Vagina (tissue), 2 donors: ENCODE data around the gene KDM5B. TPM values are rescaled to one million over a fixed set of nuclear protein-coding genes. Genes with fewer than 3 reads are reported as not detected.

Experiments used
- DNase-seq, 2 donors: peaks; one replicate each; pipeline ENCODE4 v3.0.0-alpha.2; 2017; ENCODE audit errors: extremely low spot score in 2 of 2
- H3K27ac ChIP-seq: fragments of 200-600 bp; sonication (generic); one replicate; pipeline ENCODE4 v1.5.1; 2019
- H3K27me3 ChIP-seq: fragments of 200-600 bp; sonication (generic); one replicate; pipeline ENCODE4 v1.5.1; 2019
- H3K36me3 ChIP-seq, 2 donors: fragments of 200-600 bp; sonication (generic); one replicate each; pipeline ENCODE4 v1.5.1; 2017 to 2019
- H3K4me1 ChIP-seq: fragments of 200-600 bp; sonication (generic); one replicate; pipeline ENCODE4 v1.5.1; 2019
- H3K4me3 ChIP-seq, 2 donors: fragments of 200-600 bp; sonication (generic); 1 replicate in 1 of 2; 2 replicates in 1 of 2; pipeline ENCODE4 v1.5.1; 2016 to 2019
- H3K9me3 ChIP-seq: fragments of 200-600 bp; sonication (generic); one replicate; pipeline ENCODE4 v1.5.1; 2019
- POLR2A ChIP-seq, 2 donors: fragments of 450-650 bp; IDR thresholded peaks; one replicate each; pipeline ENCODE4 v1.6.1; 2017; ENCODE audit warnings: antibody characterized with exemption in 2 of 2, mild to moderate bottlenecking in 2 of 2, moderate library complexity in 2 of 2
- POLR2AphosphoS5 ChIP-seq, 2 donors: sonication (generic); formaldehyde crosslinking; IDR thresholded peaks; one replicate each; pipeline ENCODE4 v1.9.0; 2017; ENCODE audit warnings: antibody characterized with exemption in 2 of 2, mild to moderate bottlenecking in 2 of 2, low read depth in 1 of 2; ENCODE audit not compliant: insufficient read depth in 1 of 2
- intact Hi-C: fragments of 100-400 bp; cut with DNase I; formaldehyde crosslinking; loops from one replicate; pipeline ENCODE4 v1.15.1; 2023
- total RNA-seq: library from RNA; depleted of rRNA; stranded (reverse); fragments of >200 nt; gene quantifications from one replicate; pipeline ENCODE4 v1.2.3, GENCODE V29; 2016
- TF ChIP-seq, protein P1 (sequence below), 3 experiments: fragments of 450-650 bp in 2 of 3; fragments of 200-600 bp in 1 of 3; sonication (generic) in 1 of 3; IDR thresholded peaks; one replicate each; pipeline ENCODE4 v1.5.1; 2017 to 2019; ENCODE audit warnings: antibody characterized with exemption in 3 of 3, mild to moderate bottlenecking in 2 of 3, moderate library complexity in 2 of 3

The KDM5B gene
- total RNA-seq, 1 donor from 2014 or later = 99.4 TPM

DNA sequence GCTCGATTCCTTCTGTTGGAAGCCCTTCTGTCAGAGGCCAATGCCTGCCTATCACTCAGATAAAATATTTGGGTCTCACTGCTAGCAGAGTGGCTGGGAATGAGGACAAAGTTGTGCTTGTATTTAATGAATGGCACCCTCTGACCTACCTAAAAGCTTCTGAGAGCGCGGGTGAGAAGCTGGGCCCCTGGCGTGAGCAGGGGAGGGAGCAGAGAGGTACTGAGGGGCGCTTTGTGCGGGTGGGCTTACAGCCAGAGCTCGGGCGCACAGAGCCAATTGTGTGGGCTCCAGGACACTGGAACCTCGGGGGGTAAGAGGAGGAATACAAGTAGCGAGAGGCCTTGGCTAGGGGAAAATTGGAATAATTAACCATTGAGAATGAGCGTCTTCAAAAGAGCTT lies 34.9 kb upstream of the KDM5B start:
- H3K4me1 ChIP-seq = no peaks in the 10 kb centered on the region
- no peak for DNase-seq
- no peak overlapping the region for H3K4me3 ChIP-seq
- intact Hi-C loops = no loop called here
- no peaks in the 10 kb centered on the region for H3K27me3 ChIP-seq
- H3K9me3 ChIP-seq = no peaks in the 10 kb centered on the region
- H3K27ac ChIP-seq = no peak overlapping the region
- H3K36me3 ChIP-seq = no peaks in the 10 kb centered on the region
- TF ChIP-seq, protein P1, sequence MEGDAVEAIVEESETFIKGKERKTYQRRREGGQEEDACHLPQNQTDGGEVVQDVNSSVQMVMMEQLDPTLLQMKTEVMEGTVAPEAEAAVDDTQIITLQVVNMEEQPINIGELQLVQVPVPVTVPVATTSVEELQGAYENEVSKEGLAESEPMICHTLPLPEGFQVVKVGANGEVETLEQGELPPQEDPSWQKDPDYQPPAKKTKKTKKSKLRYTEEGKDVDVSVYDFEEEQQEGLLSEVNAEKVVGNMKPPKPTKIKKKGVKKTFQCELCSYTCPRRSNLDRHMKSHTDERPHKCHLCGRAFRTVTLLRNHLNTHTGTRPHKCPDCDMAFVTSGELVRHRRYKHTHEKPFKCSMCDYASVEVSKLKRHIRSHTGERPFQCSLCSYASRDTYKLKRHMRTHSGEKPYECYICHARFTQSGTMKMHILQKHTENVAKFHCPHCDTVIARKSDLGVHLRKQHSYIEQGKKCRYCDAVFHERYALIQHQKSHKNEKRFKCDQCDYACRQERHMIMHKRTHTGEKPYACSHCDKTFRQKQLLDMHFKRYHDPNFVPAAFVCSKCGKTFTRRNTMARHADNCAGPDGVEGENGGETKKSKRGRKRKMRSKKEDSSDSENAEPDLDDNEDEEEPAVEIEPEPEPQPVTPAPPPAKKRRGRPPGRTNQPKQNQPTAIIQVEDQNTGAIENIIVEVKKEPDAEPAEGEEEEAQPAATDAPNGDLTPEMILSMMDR (IDR thresholded peaks at IDR 0.05) = no peak
- TF ChIP-seq POLR2A (IDR thresholded peaks at IDR 0.05) (no peak), POLR2AphosphoS5 (IDR thresholded peaks at IDR 0.05; ENCODE audit: insufficient read depth in 1 of 2, low read depth in 1 of 2) (no peak)

DNA sequence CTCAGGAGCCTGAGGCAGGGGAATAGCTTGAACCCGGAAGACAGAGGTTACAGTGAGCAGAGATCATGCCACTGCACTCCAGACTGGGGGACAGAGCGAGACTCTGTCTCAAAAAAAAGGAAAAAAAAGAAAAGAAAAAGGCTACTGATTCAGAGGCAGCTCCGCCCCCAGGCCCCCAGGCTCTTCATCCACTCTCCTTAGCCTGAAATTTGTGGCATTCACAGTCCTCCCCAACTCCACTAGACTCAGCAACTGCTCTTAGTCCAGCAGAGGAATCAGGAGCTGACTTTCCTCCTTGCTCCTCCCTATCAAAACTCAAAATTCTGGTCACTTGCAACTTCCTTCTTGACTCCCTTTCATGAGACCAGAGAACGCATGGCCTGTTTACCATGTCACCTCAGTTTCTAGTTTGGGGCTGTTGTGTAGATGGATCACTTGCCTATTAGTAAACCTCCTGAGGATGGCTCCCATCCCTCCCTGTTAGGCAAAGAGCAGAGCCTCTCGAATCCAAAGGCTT lies 29.6 kb upstream of the KDM5B start:
- DNase-seq = no peak
- TF ChIP-seq POLR2A (IDR thresholded peaks at IDR 0.05) (no peak), POLR2AphosphoS5 (IDR thresholded peaks at IDR 0.05; ENCODE audit: insufficient read depth in 1 of 2, low read depth in 1 of 2) (no peak)
- TF ChIP-seq, protein P1 (IDR thresholded peaks at IDR 0.05) = no peak
- Histone ChIP-seq H3K27me3 (no peaks in the 10 kb centered on the region), H3K4me1 (peaks cover 25% of the 10 kb centered on the region), H3K4me3 (no peak overlapping the region), H3K9me3 (no peaks in the 10 kb centered on the region), H3K36me3 (no peaks in the 10 kb centered on the region), H3K27ac (no peak overlapping the region)
- intact Hi-C loops = no loop called here

GRCh38 chr1:202836623-202837403 lies 28.6 kb upstream of the KDM5B start:
- Histone ChIP-seq H3K36me3 (no peaks in the 10 kb centered on the region), H3K4me3 (no peak overlapping the region), H3K9me3 (no peaks in the 10 kb centered on the region), H3K27me3 (no peaks in the 10 kb centered on the region), H3K4me1 (peaks cover 25% of the 10 kb centered on the region), H3K27ac (peak overlapping the region; percentile 20)
- no peak for DNase-seq
- intact Hi-C loops = no loop called here
- TF ChIP-seq, protein P1 (IDR thresholded peaks at IDR 0.05) = no peak
- TF ChIP-seq POLR2AphosphoS5 (IDR thresholded peaks at IDR 0.05; ENCODE audit: insufficient read depth in 1 of 2, low read depth in 1 of 2) (no peak), POLR2A (IDR thresholded peaks at IDR 0.05) (no peak)

DNA sequence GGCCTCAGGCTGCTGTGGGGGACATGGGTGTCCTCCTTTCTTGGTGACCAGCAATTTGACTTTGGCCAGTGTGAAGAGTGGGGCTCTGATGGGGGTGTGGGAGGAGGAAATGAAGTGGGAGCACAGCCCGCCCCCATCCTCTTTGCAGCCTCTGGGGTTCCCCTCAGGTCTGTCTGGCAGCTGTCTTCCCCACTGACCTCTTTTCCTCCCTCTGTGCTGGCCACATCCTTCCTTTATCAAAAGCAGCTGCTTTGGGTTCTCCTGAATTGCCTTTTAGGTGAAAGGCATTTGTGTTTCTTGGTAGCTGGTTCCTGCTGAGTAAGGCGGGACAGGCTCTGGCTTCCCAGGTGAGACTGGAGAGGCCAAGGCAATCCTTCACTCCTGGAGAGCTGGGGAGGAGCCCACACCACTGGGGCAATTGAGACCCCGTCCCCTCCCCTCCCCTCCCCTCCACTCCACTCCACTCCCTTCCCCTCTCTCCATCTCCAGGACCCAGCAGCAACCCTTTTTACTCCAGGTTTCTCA lies 27.4 kb upstream of the KDM5B start:
- H3K27ac ChIP-seq = no peak overlapping the region
- H3K4me3 ChIP-seq = no peak overlapping the region
- H3K9me3 ChIP-seq = no peaks in the 10 kb centered on the region
- TF ChIP-seq POLR2A (IDR thresholded peaks at IDR 0.05) (no peak), POLR2AphosphoS5 (IDR thresholded peaks at IDR 0.05; ENCODE audit: insufficient read depth in 1 of 2, low read depth in 1 of 2) (no peak)
- TF ChIP-seq, protein P1 (IDR thresholded peaks at IDR 0.05) = no peak
- DNase-seq = no peak
- H3K4me1 ChIP-seq = peaks cover 25% of the 10 kb centered on the region
- H3K36me3 ChIP-seq = no peaks in the 10 kb centered on the region
- H3K27me3 ChIP-seq = no peaks in the 10 kb centered on the region
- intact Hi-C loops = no loop called here
